ENCODE data around the gene ABHD17C.
"Not testable (repeated sequence)": the region's sequence is repeated elsewhere in the genome, so short reads cannot be mapped to it uniquely, and the experiment has no call there.

The ABHD17C gene

GRCh38 chr15:80695099-80695910 lies at the start of gene ABHD17C:
ABHD17C (plus strand) TSS chr15:80695310; CDS start chr15:80695430, 120 bp downstream.
- DNase-seq (ENCODE audit: low read depth), result no peak
- H3K4me3 ChIP-seq (ENCODE audit: low read depth, low read length), result peak within 1 kb of the TSS; percentile 71
- no peak for TF ChIP-seq CTCF (IDR thresholded peaks at IDR 0.05; ENCODE audit: control insufficient read depth, extremely low read depth, insufficient read depth)

DNA sequence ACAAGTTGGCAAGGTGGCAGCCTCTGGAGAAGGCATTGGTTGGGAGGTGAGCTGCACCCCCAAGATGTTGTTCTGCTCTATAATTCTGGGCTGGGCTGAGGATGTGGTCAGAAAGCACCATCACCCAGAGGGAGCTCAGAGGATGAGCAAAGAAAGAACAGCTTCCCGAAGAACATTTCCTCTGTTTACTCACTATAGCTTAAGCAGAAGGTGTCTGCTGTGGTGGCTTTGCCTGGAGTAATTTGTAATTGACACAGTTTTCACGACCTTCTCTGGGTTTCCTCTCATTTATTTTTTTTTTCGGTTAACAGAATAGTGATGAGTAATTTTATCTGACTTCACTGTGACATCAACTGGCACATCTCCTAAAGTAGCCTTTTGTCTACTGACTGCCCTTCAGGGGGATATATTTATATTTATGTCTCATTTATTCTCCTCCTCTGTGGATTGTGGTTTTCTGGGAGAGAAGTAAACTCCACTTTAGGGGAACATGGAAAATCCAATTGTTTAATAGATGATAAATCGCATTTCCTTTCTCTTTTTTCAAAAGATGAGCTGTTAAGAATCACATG lies 49.5 kb upstream of the ABHD17C start:
- H3K4me3 ChIP-seq (ENCODE audit: low read depth, low read length), result no peak overlapping the region
- TF ChIP-seq CTCF (IDR thresholded peaks at IDR 0.05; ENCODE audit: control insufficient read depth, extremely low read depth, insufficient read depth), result no peak
- no peak for DNase-seq (ENCODE audit: low read depth)

GRCh38 chr15:80647424-80647823 lies 47.7 kb upstream of the ABHD17C start:
- not testable (repeated sequence) for DNase-seq (ENCODE audit: low read depth); H3K4me3 ChIP-seq (ENCODE audit: low read depth, low read length)

DNA sequence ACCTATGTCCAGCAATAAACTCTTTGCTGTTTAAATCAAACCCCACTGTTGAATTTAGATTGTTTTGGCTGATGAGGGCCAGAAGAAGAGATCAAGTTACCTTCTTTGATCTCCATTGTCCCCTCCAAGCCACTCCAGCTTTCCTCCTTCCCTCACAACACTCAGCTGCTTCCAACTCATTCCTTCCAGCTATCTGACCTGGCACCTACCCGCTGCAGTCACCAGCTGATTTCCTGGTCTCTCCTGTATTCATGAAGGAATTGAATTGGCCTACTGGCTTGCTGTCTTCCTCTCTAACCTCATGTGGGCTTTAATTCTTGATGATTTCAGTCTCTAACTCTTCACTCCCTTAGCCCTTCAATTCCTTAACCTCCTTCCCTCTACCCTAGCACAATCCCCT lies 40.8 kb upstream of the ABHD17C start:
- no peak overlapping the region for H3K4me3 ChIP-seq (ENCODE audit: low read depth, low read length)
- no peak for TF ChIP-seq CTCF (IDR thresholded peaks at IDR 0.05; ENCODE audit: control insufficient read depth, extremely low read depth, insufficient read depth)
- DNase-seq (ENCODE audit: low read depth), result no peak

DNA sequence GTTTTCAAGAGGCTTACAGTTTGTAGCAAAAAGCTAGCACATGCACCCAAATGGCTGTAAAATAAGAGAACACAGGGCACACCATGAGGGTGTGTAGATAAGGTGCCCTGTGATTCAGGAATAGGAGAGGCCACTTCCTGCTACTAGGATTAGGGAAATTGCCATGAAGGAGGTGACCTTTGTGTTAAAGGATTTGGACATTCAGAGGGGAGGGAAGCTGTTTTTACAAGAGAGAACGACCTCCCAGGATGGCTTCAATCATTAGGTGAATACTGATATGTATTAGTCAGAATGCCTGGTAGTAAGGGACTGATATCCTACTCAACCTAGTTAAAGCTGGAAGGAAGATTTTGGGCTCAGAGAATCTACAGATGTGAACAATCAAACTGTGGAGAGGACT lies 35.7 kb upstream of the ABHD17C start:
- DNase-seq (ENCODE audit: low read depth), result no peak
- no peak for TF ChIP-seq CTCF (IDR thresholded peaks at IDR 0.05; ENCODE audit: control insufficient read depth, extremely low read depth, insufficient read depth)
- no peak overlapping the region for H3K4me3 ChIP-seq (ENCODE audit: low read depth, low read length)

DNA sequence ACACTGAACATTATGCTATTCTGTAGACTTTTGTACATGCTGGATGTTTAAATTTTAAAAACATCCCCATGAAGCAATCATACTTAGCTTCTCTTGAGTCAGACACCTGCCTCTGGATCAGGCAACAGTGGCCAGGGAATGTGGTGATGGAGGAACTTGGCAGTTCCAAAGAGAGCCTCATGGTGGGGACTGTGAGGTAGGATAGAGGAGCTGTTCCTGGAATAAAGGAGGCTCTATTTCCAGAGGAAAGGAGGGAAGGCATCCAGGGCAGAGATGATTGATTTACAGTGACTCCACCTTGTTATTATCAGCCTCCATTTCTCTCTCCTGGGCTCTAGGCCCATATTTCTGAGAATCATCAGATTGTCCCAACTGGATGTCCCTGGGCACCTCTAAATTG lies 35.0 kb upstream of the ABHD17C start:
- H3K4me3 ChIP-seq (ENCODE audit: low read depth, low read length), result no peak overlapping the region
- peak; percentile 58 for TF ChIP-seq CTCF (IDR thresholded peaks at IDR 0.05; ENCODE audit: control insufficient read depth, extremely low read depth, insufficient read depth)
- no peak for DNase-seq (ENCODE audit: low read depth)

- H3K4me3 ChIP-seq (ENCODE audit: low read depth, low read length), result no peak overlapping the region
- DNase-seq (ENCODE audit: low read depth), result no peak
- no peak for TF ChIP-seq CTCF (IDR thresholded peaks at IDR 0.05; ENCODE audit: control insufficient read depth, extremely low read depth, insufficient read depth)
Measured at GRCh38 chr15:80662129-80662528, 33.0 kb upstream of the ABHD17C start.

Measured in LNCaP clone FGC (cell line).